Measurements from ENCODE around the gene OR10H3.
"Not testable (repeated sequence)": the region's sequence is repeated elsewhere in the genome, so short reads cannot be mapped to it uniquely, and the experiment has no call there.

OR10H3 gene

GRCh38 chr19:15776264-15776663 lies 38.5 kb downstream of the OR10H3 start:
- no peak for DNase-seq (ENCODE audit: low read depth, low spot score)
- no peak overlapping the region for H3K4me3 ChIP-seq (ENCODE audit: low read length)

- peak; percentile 36 for DNase-seq (ENCODE audit: low read depth, low spot score)
Observed at GRCh38 chr19:15776991-15777970, 39.5 kb downstream of the OR10H3 start.

GRCh38 chr19:15779756-15780476 lies 42.1 kb downstream of the OR10H3 start:
- H3K4me3 ChIP-seq (ENCODE audit: low read length): no peak overlapping the region
- no peak for DNase-seq (ENCODE audit: low read depth, low spot score)

More at GRCh38 chr19:15776991-15777970, 39.5 kb downstream of the OR10H3 start:
- H3K4me3 ChIP-seq (ENCODE audit: low read length): no peak overlapping the region

GRCh38 chr19:15780610-15781418 lies 43.0 kb downstream of the OR10H3 start:
- DNase-seq (ENCODE audit: low read depth, low spot score): no peak
- no peak overlapping the region for H3K4me3 ChIP-seq (ENCODE audit: low read length)

GRCh38 chr19:15781661-15782060 lies 43.9 kb downstream of the OR10H3 start:
- no peak overlapping the region for H3K4me3 ChIP-seq (ENCODE audit: low read length)
- no peak for DNase-seq (ENCODE audit: low read depth, low spot score)

GRCh38 chr19:15782211-15782610 lies 44.4 kb downstream of the OR10H3 start:
- H3K4me3 ChIP-seq (ENCODE audit: low read length): no peak overlapping the region
- DNase-seq (ENCODE audit: low read depth, low spot score): no peak

- DNase-seq (ENCODE audit: low read depth, low spot score); H3K4me3 ChIP-seq (ENCODE audit: low read length): not testable (repeated sequence)
Observed at GRCh38 chr19:15782896-15783295, 45.1 kb downstream of the OR10H3 start.

- no peak within 1 kb of the TSS for H3K4me3 ChIP-seq (ENCODE audit: low read length)
- DNase-seq (ENCODE audit: low read depth, low spot score): no peak
Observed at GRCh38 chr19:15787611-15788155, 49.9 kb downstream of the OR10H3 start, which contains the start of gene OR10H5. TSS of gene OR10H5 (plus strand) at chr19:15787661. CDS start at chr19:15794049, 6,388 bp downstream.

- DNase-seq (ENCODE audit: low read depth, low spot score): no peak
- H3K4me3 ChIP-seq (ENCODE audit: low read length): no peak overlapping the region
Observed at GRCh38 chr19:15788594-15789270, 50.9 kb downstream of the OR10H3 start.

- DNase-seq (ENCODE audit: low read depth, low spot score): no peak
Observed at GRCh38 chr19:15790096-15790495, 52.3 kb downstream of the OR10H3 start.

More at GRCh38 chr19:15790096-15790495, 52.3 kb downstream of the OR10H3 start:
- H3K4me3 ChIP-seq (ENCODE audit: low read length): no peak overlapping the region
